Measurements from ENCODE around the gene RYR1.

RYR1 gene

DNA sequence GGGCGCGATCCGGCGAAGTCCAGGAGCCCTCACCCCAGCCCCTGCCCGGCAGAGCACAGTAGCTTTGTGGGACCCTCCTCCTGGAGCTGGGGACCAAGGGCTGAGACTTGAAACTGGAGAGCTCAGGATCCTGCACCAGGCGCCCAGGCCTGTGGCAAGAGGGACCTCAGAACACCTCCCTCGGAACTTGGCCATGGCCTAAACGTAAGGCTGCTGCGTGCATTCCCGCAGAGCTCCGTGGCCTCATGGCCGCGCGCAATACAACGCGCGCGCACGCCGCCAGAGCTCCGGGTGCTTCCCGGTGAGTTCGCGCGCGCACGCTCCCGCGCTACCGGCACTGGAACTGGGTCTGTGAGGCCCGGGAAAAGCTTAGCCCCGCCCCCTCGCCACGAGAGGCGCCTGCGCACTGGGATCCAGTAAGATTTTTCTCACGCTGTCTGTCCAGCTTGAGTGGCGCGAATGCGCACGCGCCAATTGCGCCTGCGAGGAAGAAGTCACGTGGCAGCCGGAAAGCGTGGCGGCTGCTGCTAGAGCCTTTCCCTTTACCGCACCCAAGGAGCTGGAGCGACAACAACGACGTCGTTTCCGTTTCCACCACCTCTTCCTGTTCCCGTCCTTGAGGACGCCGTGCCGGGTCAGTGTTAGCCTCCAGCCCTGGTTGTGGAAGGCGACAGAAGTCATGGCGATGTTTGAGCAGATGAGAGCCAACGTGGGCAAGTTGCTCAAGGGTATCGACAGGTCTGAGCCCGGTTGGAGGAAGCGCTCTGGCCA lies 185.3 kb downstream of the RYR1 start, which contains the start of gene EIF3K (continued):
- no peak for TF ChIP-seq ZNF426 (tag by site-specific recombination; IDR thresholded peaks at IDR 0.05)

DNA sequence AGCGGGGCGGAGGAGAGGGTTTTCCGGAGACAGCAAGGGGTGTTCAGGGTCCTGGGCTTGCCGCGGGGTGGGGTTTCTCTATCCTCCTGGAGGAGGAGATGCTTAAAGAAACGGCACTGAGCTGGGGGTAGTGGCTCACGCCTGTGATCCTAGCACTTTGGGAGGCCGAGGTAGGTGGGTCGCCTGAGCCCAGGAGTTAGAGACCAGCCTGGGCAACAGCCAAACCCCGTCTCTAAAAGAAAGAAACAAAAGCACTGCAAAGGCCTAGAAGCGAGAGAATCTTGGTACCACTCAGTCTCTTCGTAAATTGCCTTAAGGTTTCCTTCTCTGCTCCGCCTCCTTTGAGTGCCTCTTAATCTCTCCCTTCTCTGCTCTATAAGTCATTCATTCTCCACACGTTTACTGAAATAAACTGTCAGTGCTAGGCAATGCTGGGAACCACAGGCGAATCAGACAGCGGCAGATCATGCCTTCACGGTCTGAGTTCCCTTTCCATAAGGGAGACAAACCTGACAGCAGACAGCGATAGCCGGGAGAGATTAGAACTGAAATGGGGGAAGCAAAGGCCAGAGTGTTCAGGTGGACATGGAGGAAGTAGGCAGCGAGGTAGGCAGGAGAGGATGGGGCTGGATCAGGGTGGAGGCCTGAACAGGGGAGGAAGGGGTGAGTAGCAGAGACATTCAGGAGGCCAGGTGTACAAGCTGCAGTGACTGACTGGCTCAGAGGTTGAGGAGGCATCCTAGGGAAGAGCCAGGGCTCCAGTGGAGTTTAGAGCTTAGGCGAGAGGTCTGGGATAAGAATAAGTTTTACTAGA lies 186.1 kb downstream of the RYR1 start:
- ChIA-PET POLR2A (interaction anchor here (0.5 to 4.4 kb wide), 48 partner anchors 8 to 1685 kb away, joined by 3 to 84 read pairs (median 6); partner anchors contain the start of genes ACTN4, ECH1, FAM98C and GGN), CTCF (interaction anchor here (0.7 to 5.1 kb wide), 8 partner anchors 13 to 217 kb away, joined by 3 to 61 read pairs (median 6); partner anchors contain the start of gene FAM98C)
- peaks cover 16% of the 10 kb centered on the region for H3K4me1 ChIP-seq (ENCODE audit: control insufficient read depth, insufficient read depth, low read length)
- H3K4me3 ChIP-seq (ENCODE audit: low read depth, low read length), result peak overlapping the region; percentile 65
- peaks cover 38 to 40% of the 10 kb centered on the region in 2 experiments for H3K36me3 ChIP-seq (ENCODE audit: control insufficient read depth in 2 of 2, insufficient read depth in 1 of 2, low read length in 2 of 2)
- peak overlapping the region; percentile 94 for H3K27ac ChIP-seq (ENCODE audit: extremely low read depth, low read depth, low read length)
- H3K9me3 ChIP-seq (ENCODE audit: control insufficient read depth, insufficient read depth, low read depth, low read length), result no peaks in the 10 kb centered on the region
- no peak for TF ChIP-seq ZNF214 (tag by site-specific recombination; IDR thresholded peaks at IDR 0.05; ENCODE audit: borderline replicate concordance)
- TF ChIP-seq, protein P1, sequence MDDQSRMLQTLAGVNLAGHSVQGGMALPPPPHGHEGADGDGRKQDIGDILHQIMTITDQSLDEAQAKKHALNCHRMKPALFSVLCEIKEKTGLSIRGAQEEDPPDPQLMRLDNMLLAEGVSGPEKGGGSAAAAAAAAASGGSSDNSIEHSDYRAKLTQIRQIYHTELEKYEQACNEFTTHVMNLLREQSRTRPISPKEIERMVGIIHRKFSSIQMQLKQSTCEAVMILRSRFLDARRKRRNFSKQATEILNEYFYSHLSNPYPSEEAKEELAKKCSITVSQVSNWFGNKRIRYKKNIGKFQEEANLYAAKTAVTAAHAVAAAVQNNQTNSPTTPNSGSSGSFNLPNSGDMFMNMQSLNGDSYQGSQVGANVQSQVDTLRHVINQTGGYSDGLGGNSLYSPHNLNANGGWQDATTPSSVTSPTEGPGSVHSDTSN (CRISPR knock-in tag; IDR thresholded peaks at IDR 0.05), result no peak
- TF ChIP-seq ZNF174 (tag by site-specific recombination; IDR thresholded peaks at IDR 0.05), result no peak
- peak; percentile 60; the same call in 1 of the 2 replicates for TF ChIP-seq ZBTB21 (tag by site-specific recombination; IDR thresholded peaks at IDR 0.05)
- TF ChIP-seq, protein P2, sequence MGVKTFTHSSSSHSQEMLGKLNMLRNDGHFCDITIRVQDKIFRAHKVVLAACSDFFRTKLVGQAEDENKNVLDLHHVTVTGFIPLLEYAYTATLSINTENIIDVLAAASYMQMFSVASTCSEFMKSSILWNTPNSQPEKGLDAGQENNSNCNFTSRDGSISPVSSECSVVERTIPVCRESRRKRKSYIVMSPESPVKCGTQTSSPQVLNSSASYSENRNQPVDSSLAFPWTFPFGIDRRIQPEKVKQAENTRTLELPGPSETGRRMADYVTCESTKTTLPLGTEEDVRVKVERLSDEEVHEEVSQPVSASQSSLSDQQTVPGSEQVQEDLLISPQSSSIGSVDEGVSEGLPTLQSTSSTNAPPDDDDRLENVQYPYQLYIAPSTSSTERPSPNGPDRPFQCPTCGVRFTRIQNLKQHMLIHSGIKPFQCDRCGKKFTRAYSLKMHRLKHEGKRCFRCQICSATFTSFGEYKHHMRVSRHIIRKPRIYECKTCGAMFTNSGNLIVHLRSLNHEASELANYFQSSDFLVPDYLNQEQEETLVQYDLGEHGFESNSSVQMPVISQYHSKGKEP (tag by site-specific recombination; IDR thresholded peaks at IDR 0.05), result no peak
- no peak for TF ChIP-seq ZEB2 (tag by site-specific recombination; IDR thresholded peaks at IDR 0.05)
- no peak for TF ChIP-seq HOXD13 (CRISPR knock-in tag; IDR thresholded peaks at IDR 0.05; ENCODE audit: borderline replicate concordance)
- no peak for TF ChIP-seq ZNF114 (tag by site-specific recombination; IDR thresholded peaks at IDR 0.05)
- 0 out of 2 replicates have a peak, but pooled peaks have one; percentile 71 for TF ChIP-seq ZNF660 (tag by site-specific recombination; IDR thresholded peaks at IDR 0.05)
- 0 out of 2 replicates have a peak, but pooled peaks have one; percentile 4 for TF ChIP-seq YY2 (tag by site-specific recombination; IDR thresholded peaks at IDR 0.05)
- no peak for TF ChIP-seq ZNF112 (tag by site-specific recombination; IDR thresholded peaks at IDR 0.05)
- 0 out of 2 replicates have a peak, but pooled peaks have one; percentile 1 for TF ChIP-seq ZBTB20 (tag by site-specific recombination; IDR thresholded peaks at IDR 0.05)
- no peak for TF ChIP-seq ZNF274 (IDR thresholded peaks at IDR 0.05; ENCODE audit: low read length)
- TF ChIP-seq ZNF274 (tag by site-specific recombination; IDR thresholded peaks at IDR 0.05; ENCODE audit: borderline replicate concordance), result 0 out of 2 replicates have a peak, but pooled peaks have one; percentile 11
- TF ChIP-seq ZFP69B (tag by site-specific recombination; IDR thresholded peaks at IDR 0.05), result peak; percentile 32; the same call in 1 of the 2 replicates
- TF ChIP-seq ZNF521 (tag by site-specific recombination; IDR thresholded peaks at IDR 0.05), result no peak
- no peak for TF ChIP-seq ZNF10 (tag by site-specific recombination; IDR thresholded peaks at IDR 0.05)
- TF ChIP-seq ZNF747 (tag by site-specific recombination; IDR thresholded peaks at IDR 0.05), result 0 out of 2 replicates have a peak, but pooled peaks have one; percentile 22
- peak; percentile 89 for TF ChIP-seq ZBTB17 (tag by site-specific recombination; IDR thresholded peaks at IDR 0.05)
- TF ChIP-seq TRIM28 (IDR thresholded peaks at IDR 0.05; ENCODE audit: borderline replicate concordance, low read length), result no peak
- TF ChIP-seq, protein P3, sequence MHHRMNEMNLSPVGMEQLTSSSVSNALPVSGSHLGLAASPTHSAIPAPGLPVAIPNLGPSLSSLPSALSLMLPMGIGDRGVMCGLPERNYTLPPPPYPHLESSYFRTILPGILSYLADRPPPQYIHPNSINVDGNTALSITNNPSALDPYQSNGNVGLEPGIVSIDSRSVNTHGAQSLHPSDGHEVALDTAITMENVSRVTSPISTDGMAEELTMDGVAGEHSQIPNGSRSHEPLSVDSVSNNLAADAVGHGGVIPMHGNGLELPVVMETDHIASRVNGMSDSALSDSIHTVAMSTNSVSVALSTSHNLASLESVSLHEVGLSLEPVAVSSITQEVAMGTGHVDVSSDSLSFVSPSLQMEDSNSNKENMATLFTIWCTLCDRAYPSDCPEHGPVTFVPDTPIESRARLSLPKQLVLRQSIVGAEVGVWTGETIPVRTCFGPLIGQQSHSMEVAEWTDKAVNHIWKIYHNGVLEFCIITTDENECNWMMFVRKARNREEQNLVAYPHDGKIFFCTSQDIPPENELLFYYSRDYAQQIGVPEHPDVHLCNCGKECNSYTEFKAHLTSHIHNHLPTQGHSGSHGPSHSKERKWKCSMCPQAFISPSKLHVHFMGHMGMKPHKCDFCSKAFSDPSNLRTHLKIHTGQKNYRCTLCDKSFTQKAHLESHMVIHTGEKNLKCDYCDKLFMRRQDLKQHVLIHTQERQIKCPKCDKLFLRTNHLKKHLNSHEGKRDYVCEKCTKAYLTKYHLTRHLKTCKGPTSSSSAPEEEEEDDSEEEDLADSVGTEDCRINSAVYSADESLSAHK (tag by site-specific recombination; IDR thresholded peaks at IDR 0.05), result 0 out of 2 replicates have a peak, but pooled peaks have one; percentile 6
- peak; percentile 20; the same call in 1 of the 2 replicates for TF ChIP-seq KLF16 (tag by site-specific recombination; IDR thresholded peaks at IDR 0.05)
- TF ChIP-seq MYNN (tag by site-specific recombination; IDR thresholded peaks at IDR 0.05; ENCODE audit: borderline replicate concordance), result no peak
- peak; percentile 45; the same call in 1 of the 2 replicates for TF ChIP-seq ZNF76 (tag by site-specific recombination; IDR thresholded peaks at IDR 0.05; ENCODE audit: borderline replicate concordance, low read depth)
- no peak for TF ChIP-seq SCRT2 (tag by site-specific recombination; IDR thresholded peaks at IDR 0.05)
- TF ChIP-seq, protein P4, sequence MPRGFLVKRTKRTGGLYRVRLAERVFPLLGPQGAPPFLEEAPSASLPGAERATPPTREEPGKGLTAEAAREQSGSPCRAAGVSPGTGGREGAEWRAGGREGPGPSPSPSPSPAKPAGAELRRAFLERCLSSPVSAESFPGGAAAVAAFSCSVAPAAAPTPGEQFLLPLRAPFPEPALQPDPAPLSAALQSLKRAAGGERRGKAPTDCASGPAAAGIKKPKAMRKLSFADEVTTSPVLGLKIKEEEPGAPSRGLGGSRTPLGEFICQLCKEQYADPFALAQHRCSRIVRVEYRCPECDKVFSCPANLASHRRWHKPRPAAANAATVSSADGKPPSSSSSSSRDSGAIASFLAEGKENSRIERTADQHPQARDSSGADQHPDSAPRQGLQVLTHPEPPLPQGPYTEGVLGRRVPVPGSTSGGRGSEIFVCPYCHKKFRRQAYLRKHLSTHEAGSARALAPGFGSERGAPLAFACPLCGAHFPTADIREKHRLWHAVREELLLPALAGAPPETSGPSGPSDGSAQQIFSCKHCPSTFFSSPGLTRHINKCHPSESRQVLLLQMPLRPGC (tag by site-specific recombination; IDR thresholded peaks at IDR 0.05), result no peak
- peak; percentile 26; the same call in 1 of the 2 replicates for TF ChIP-seq ZFP37 (tag by site-specific recombination; IDR thresholded peaks at IDR 0.05)

All from HEK293 (cell line).